Amniotic epithelial cell (primary cell): ENCODE measurements around the gene PRR29.
A peak's percentile ranks its signal among the peaks of the same experiment; 100 is the strongest.
"Not testable (repeated sequence)": the region's sequence is repeated elsewhere in the genome, so short reads cannot be mapped to it uniquely, and the experiment has no call there.

Experiments
- DNase-seq: peaks from one replicate; pipeline ENCODE4 v3.0.0-alpha.2; 2010; ENCODE audit warnings: low read depth

Gene PRR29

DNA sequence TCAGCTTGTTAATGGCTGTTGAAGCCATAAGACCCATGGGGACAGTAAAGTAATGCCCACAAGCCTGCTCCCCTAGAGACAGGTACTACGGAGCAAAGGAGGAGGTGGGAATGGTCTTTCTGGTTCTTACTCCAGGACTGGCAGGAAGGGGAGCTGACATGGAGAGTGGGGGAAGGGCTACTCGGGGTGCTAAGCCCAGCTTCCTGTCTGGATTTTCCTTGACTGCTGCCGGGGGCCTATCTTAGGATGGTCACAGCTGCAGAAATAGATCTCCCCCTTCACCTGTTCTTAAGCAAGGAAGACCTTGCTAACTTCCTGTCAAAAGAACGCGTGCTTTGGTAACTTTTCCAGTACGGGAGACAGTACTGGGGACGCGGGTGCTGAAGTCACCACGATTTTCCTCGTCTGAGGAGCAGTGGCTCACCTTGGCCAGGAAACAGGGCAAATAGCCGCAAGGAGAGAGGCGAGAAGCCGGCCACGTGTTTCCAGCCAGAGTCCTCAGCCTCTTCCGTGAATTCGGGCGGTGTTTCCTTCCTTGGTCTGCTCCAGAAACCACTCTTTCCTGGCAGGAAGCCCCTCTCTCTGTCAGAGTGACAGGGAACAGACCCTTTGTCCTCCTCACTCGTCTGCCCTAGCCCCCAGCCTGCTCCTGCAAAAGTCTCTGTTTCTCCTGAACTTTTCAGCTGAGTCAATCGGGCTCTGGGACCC, 656 bp upstream of the PRR29 start:
- no peak for DNase-seq

DNA sequence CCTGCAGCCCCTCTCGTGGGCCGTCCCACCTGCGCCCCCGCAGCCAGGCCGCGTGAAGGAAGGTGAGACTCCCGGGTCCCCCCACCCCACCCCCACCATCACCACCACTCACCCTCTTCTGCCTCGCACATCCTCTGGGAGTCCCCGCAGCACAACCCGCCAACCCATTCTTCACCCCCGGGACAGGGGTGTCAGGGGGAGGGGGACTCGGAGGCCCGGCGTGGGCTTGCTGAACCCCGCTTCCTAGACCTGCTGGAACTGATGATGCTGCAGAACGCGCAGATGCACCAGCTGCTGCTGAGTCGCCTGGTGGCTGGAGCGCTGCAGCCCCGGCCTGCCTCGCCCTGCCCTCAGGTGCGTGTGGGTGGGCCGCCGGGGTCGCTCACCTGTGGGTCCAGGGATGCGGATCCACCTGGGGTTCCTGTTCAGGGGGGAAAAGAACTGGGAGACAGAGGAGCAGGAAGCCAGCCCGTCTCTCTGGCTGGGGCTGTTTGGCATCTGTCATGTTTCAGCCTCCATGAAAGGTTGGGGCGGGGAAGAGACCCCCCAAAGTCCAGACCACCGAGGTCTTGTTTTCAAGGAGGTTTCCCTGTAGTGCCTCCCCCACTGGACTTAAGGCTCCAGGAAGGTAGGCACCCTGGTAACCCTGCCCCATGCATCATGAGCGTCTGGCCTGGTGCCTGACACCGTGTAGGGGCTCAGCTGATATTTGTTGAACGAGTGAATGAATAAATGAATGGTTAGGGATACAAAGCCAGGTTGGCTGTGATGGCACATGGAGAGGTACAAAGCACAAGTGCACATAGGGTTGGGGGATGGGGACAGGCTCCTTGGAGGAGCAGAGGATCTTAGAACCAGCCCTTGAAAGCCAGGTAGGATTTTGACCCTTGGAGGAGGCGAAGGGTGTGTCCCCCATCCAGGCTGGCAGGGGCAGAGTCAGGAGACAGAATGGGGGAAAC, 849 bp downstream of the PRR29 start:
- no peak for DNase-seq

DNA sequence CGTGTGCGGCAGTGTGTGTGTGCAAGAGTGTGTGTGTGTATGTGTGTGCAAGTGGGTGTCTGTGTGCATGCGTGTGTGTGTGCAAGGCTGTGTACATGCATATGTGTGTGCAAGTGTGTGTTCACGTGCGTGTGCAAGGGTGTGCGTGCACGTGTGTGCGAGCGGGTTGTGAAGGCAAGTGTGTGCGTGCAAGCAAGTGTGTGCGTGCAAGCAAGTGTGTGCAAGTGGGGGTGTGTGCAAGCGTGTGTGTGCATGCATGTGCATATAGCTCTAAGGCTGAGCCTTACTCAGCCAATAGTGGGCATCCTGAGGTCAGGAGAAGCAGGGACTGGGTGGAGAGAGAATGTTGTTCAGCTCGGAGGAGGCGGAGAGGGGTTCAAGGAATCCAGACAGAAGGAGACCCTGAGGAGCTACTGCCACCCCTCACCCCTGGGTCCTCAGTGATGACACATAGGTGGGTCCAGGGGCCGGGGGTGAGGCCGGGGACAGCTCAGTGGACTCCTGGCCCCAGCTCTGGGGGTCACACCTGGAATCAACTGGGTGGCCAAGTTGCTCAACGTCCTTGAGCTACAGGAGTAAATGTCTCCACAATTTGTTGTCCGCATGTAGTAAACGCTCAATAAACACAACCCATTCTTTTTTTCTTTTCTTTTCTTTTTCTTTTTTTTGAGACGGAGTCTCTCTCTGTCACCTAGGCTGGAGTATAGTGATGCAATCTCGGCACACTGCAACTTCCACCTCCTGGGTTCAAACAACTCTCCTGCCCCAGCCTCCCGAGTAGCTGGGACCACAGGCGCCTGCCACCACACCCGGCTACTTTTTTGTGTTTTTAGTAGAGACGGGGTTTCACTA, 1.8 kb downstream of the PRR29 start:
- no peak for DNase-seq

DNA sequence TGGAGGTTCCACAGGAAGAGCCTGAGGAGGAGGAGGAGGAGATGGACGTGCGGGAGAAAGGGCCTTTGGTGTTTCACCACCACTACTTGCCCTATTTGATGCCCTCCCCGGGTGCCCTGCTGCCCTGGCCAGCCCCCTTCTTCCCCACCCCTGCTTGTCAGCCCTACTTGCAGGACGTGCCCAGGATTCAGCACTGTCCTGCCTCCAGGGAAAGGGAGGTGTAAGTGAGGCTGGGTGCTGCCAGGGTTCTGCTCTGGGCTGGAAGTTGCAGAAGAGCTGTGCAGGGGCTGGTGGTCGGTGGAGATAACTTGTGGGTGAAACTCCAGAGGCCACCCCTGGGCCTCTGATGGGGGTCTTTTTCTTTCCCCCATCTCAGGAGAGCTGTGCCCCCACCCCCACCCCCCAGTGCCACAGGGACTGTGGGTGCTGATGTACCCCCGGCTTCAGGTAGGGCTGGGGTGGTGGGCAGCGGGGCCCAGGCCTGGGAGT, 3.0 kb downstream of the PRR29 start:
- no peak for DNase-seq

DNA sequence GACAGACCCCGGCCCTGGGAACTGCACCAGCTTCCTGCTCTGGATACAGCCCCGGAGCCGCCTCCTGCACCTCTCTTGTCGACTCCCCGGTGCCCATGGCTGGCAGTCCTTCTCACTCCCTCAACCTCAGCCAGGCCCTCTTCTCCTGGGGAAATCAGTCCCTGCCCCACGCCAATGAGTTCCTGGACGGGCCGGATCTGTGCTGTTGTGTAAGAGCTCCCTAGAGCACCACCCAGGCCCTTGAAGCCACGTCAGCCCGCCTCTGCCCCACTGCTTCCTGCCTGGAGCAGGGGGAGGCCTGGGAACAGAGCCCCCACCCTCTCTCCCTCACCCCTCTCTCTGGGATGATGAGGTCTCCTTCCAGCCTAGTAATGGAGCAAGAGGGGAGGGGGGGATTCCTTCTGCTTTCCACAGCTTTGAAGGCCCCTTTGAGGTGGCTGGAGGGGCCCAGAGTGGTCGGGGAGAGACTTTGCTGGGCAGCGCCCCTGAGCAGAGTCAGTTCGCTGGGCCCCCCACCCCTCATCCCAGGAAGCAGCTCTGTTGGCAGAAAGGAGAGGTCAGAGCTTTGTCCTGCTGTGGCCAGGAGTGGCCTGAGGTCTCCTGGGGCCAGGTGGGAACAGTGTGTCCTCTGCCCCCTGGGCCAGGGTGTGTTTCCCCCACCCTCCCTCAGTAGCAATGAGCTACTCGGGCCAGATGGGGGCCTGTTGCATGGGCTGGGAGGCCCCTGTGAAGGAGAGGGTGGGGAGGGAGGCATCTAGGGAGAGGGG, 3.8 kb downstream of the PRR29 start:
- peak; percentile 78 for DNase-seq

DNA sequence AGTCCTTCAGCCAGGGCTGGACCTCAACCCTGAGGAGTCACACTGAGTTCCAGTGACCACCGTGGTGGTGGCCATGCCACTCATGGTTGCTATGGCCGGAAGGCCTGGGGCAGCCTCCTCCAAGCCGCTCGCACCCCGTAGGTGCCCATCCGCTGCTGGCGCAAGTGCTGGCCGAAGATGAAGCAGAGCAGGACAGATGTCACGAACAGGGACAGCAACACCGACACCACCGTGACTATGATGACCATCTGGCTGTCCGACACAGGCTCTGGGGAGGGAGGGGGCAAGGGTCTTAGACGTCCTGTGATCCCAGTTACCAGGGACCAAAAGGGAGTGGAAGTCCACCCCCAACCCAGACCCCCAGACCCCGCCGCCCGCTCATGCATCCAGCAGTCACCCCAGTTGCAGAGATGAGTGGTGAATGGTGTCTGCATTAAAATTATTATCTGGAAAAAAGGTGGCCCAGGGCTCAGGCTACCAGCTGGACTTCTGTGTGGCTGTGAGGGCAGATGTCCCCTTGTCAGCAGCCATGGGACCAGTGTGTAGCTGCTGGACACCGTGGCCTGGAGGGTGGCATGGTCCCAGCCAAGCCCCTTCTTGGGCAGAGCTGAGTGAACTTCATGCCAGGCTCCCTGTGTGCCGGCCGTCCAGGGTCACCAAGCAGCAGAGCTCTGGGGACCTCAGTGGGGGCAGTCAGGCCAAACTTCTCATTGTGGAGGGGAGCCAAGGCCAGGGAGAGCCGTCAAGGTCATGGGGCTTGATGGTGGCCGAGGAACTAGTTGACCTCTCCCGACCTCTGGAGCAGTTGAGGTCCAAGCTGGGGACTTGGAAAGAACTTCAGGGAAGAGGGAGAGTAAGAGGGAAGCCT, 4.7 kb downstream of the PRR29 start:
- DNase-seq = no peak

DNA sequence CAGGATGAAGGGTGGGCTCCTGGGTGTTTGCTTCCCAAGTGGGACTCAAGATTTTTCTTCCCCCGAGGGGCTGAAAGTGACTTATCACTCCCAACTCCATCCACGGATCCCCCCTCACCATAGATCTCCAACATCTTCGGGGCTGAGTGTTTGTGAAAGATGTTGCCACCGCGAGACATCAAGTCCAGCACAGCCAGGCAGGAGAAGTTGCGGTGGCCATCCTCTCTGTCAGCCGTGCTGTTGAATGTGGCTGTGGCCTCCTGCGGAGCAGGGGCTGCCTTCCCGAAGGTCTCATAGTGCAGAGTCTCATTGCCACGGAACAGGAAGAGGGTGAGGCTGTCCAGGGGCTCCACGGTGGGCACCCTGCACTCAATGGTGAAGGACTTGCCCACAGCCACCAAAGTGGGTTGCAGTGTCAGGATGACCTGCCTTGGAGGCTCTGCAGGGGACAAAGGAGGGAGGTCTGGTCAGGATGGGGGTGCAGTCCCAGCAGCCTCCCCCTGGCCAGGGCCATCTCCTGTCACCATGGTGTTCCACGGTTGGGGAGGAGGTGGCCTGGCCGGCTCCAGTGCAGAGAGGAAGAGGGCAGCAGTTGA, 5.5 kb downstream of the PRR29 start:
- DNase-seq = no peak

DNA sequence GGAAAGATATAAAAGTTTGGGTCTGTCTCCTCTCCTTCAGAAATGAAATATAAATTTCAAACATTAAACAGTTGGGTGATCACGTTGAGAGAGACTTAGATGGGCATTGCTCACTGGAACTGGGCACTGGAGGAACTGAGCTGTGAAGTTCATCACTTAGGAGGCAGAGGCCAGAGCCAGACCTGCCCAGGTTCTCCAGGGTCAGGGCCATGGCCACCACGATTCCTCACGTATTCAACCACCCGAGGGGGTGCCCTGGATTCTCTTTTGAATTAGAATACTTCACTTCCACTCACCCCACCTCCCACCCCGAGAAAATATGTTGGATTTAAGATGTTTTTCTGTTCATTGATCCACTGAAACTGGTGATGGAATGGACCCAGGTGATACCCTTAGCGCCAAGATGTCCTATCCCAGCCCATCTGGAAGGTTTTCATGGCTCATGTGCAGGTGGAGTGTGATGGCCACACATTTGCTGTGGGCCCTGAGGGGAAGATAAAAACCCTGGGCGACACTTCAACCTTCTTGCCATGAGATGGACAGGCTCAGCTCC, 6.1 kb downstream of the PRR29 start:
- no peak for DNase-seq

DNA sequence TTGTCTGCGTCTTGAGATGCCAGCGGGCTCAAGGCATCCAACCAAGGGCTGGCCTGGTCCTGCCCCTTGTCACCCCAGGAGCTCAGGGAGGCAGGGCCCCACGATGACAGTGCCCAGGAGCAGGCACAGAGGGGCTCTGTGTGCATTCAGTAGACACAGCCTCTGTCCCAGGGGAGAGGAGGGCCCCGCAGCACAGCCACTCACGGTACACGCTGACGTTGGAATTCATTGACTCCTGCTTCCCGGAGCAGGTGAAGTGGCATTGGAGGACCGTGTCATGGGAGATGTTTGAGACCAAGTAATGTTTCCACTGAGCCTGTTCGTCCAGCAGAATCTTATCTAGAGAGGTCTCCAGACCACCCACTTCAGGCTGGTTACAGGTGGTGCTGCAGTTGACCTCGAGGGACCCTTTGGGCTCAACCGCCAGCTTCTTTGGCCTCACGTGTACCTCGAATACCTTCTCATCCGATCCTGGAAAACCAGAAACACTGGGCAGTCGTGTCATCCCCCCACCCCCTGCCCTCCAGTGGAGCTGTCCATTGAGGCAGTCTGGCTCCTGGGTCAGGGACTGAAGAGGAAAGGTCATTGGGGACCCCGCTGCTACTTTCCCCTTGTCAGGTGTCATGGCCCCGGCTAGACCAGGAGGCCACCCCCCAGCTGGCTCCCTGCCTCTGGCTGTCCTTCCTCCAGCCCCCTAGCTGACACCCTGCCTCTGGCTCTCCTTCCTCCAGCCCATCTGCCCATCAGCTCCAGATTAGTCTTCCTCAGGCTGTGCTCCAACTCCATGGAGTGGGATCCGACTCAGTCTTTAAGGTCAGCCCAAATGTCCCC, 7.0 kb downstream of the PRR29 start:
- DNase-seq = no peak

DNA sequence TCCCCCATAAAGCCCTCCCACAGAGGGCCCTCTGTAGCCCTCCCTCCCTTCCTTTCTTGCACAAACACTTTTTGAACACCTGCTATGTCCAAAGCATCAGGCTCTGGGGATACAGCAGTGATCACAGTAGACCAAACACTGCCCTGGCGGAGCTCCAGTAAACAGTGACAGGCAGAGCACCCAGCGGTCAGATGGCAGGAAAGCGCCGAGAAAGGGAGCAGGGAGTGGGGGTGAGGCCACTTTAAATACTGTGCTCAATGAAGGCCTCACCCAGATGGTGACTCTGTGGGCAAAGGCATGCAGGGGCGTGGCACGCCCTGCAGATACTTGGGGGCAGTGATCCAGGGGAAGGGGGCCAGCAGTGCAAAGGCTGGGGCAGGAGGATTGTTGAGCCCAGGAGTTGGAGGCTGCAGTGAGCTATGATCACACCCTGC, 7.6 kb downstream of the PRR29 start:
- no peak for DNase-seq

DNA sequence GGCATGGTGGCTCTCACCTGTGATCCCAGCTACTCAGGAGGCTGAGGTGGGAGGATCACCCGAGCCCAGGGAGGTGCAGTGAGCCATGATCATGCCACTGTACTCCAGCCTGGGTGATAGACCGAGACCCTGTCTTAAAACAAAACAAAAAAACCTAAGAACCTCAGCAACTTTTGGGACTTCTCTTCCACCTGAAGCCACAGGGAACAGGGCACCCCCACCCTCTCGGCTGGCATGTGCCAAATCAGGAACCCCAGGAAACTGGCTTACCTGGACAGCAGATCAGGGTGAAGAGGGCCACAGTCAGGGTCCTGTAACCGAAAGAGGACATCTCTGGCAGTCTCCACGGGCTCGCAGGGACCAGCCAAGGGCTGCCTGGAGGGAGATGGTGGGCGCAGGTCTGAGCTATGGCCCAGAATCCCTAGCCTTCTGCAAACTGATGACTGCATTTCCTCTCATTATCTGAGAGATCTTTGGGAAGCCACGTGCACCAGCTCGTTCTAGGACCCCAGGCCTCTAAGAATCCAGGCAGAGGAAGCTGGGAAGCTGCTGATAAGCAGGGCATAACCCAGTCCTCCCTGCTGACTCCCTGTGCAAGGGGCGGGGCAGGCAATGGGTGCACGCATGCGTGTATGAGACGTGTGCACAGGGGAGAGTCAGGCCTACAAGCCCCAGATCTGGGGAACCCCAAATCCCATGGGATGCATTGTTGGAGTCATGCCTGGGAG, 8.4 kb downstream of the PRR29 start:
- peak; percentile 61 for DNase-seq

DNA sequence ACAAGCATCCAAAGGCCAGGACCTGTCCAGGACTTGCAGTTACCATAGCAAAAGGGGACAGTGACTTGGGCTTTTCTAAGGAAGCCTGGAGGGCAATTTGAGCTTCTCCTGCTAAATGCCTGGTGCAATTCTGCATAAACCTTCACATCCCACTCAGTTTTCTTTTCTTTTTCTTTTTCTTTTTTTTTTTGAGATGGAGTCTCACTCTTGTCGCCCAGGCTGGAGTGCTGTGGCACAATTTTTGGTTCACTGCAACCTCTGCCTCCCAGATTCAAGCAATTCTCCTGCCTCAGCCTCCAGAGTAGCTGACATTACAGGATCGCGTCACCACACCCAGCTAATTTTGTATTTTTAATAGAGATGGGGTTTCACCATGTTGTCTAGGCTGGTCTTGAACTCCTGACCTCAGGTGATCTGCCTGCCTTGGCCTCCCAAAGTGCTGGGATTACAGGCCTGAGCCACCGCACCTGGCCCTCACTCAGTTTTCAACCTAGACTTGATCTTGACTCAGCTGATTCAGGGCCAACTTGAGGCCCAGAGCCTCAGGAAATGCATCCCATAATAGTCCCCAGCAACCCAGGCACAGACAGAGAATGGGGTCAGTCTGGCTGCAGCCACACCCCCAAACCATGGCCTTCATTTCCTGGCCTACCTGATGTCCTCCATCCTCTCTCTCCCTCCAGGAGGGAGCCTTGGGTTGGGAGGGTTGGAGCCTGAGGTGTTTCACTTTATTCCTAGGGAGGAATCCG, 9.1 kb downstream of the PRR29 start:
- DNase-seq = not testable (repeated sequence)

DNA sequence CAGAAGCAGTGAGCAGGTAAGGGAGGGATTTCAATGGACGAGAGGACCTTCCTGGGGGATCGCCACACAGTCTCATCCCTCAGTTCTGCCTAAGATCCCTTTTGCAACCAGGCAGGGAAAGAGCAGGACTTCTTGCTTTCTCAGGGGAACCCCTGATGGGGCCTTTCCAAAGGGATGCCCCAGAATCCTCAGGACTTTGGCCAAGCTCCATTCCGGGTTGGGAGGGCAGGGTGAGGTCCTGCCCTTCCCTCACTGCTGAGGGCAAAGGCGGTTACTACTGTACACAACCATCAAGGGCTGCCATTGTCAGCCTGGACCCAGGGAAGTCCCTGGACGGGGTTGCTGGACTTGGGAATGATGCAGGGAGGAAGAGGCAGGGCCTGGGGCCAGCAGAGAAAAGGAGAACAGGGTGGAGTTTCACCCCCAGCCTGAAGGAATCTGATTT, 9.7 kb downstream of the PRR29 start:
- no peak for DNase-seq

DNA sequence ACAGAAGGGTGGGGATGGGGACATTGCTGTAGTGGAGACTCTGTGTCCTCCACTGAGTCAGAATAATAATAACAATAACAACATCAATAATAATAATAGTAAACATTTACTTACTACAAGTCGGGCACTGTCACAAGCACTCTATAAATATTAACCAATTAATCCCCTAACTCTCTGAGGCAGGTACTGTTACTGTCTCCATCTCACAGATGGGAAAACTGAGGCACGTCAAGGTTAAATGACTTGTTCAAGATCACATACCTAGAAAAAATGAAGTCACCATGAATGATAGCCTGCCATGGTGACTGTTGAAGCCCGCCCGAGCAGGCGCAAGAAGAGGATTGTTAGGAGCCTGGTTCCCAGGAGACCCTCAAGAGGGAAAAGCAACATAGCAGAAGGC, 10.2 kb downstream of the PRR29 start:
- no peak for DNase-seq

DNA sequence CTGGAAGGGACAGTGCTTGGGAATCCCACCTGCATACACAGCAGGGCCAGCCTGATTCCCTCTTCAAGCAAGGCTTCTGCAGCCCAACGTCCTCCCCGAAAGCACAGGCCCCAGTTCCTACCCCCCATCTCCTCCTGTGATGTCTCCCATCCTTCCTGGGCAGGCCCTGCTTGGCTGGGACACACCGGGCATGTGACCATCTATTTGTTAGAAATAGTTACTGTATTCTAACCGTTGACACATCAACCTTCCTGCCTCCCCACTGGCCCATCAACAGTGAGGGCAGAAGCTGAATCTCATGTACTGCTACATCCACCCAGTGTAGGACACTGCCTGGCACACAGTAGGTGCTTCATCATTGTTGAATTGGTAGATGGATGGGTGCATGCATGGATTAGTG, 10.7 kb downstream of the PRR29 start:
- no peak for DNase-seq

DNA sequence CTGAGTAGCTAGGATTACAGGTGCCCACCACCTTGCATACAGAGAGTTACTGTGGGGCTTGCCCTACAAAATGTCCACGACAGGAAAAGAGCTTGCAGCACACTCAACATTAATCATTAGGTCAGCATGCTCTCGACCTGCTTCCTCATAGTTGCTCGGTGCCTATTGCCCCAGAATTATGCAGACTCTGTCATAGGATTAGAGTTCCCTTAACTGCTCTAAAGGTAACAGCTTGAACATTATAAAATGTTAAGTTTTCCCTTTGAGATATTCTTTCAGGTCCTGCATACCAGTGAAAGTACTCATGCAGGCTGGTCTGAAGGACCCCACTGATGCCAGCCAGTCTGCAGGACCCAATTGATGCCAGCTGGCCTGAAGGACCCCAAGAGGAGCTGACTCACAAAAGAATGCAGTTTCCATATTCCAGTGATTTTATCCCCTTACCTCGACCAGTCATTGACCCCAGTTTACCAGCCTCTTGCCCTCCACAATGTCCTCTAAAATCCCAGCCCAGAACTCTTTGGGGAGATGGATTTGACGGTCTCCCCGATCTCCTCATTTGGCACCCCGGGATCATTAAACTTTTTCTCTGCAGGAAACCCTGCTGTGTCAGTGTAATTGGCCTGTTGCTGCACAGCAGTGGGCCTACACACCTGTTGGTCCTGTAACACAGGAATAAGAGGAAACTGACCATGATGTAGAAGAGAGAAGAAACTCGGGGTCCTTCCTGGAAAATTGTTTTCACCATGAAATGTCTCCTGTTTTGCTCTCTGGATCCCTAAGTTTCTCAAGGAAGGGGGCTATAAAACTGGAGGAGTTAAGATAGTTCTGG, 11.6 kb downstream of the PRR29 start:
- peak; percentile 43 for DNase-seq
